Loucy (cell line): ENCODE measurements around the gene ELMO1.

Experiments used
- H2AFZ ChIP-seq: fragments of 200-600 bp; sonication (generic); 2 replicates; pipeline ENCODE4 v1.6.0; 2016; ENCODE audit warnings: antibody characterized with exemption, mild to moderate bottlenecking, low read length, moderate library complexity
- H3F3A ChIP-seq: fragments of 200-600 bp; 2 replicates; pipeline ENCODE4 v1.6.0; 2016; ENCODE audit warnings: antibody characterized with exemption, low read depth, mild to moderate bottlenecking
- H3K27me3 ChIP-seq: fragments of 200-600 bp; sonication (generic); 2 replicates; pipeline ENCODE4 v1.6.1; 2014; ENCODE audit warnings: low read length, mild to moderate bottlenecking; ENCODE audit not compliant: insufficient read depth, poor library complexity, severe bottlenecking
- H3K36me3 ChIP-seq: fragments of 200-600 bp; sonication (generic); 2 replicates; pipeline ENCODE4 v1.6.1; 2016; ENCODE audit warnings: low read length; ENCODE audit not compliant: insufficient read depth
- H3K4me1 ChIP-seq: fragments of 200-600 bp; sonication (generic); 2 replicates; pipeline ENCODE4 v1.5.1; 2014; ENCODE audit warnings: low read length, mild to moderate bottlenecking; ENCODE audit not compliant: insufficient read depth, poor library complexity, severe bottlenecking
- H3K4me2 ChIP-seq: fragments of 200-600 bp; sonication (generic); 2 replicates; pipeline ENCODE4 v1.6.0; 2014; ENCODE audit warnings: antibody characterized with exemption, low read length, low read depth, mild to moderate bottlenecking; ENCODE audit not compliant: poor library complexity, severe bottlenecking
- H3K4me3 ChIP-seq: fragments of 200-600 bp; sonication (generic); 2 replicates; pipeline ENCODE4 v1.5.1; 2014; ENCODE audit warnings: low read length, mild to moderate bottlenecking, mixed read lengths; ENCODE audit not compliant: poor library complexity, severe bottlenecking
- H3K79me2 ChIP-seq: fragments of 200-600 bp; sonication (generic); 2 replicates; pipeline ENCODE4 v1.6.1; 2014; ENCODE audit warnings: low read length; ENCODE audit not compliant: insufficient read depth
- H3K9ac ChIP-seq: fragments of 200-600 bp; sonication (generic); 2 replicates; pipeline ENCODE4 v1.6.0; 2014; ENCODE audit warnings: mild to moderate bottlenecking, low read depth, low read length, moderate library complexity; ENCODE audit not compliant: poor library complexity, severe bottlenecking
- H3K9me2 ChIP-seq: fragments of 200-600 bp; sonication (generic); replicated peaks from 2 replicates; pipeline ENCODE4 v1.6.1; 2016; ENCODE audit warnings: low read depth, low read length, mixed read lengths
- H3K9me3 ChIP-seq: fragments of 200-600 bp; sonication (generic); 2 replicates; pipeline ENCODE4 v1.6.1; 2014; ENCODE audit warnings: mild to moderate bottlenecking, antibody characterized with exemption, low read length, low read depth; ENCODE audit not compliant: insufficient read depth
- H4K20me1 ChIP-seq: fragments of 200-600 bp; sonication (generic); 2 replicates; pipeline ENCODE4 v1.6.0; 2014; ENCODE audit warnings: antibody characterized with exemption, low read length, mild to moderate bottlenecking; ENCODE audit not compliant: insufficient read depth, poor library complexity, severe bottlenecking
- CTCF ChIP-seq: fragments of 200-600 bp; sonication (generic); conservative IDR thresholded peaks from 2 replicates; pipeline ENCODE4 v1.5.1; 2014; ENCODE audit warnings: mild to moderate bottlenecking, antibody characterized with exemption, low read length
- EZH2phosphoT487 ChIP-seq: fragments of 200-600 bp; IDR thresholded peaks from 2 replicates; pipeline ENCODE4 v1.6.1; 2018; ENCODE audit warnings: antibody characterized with exemption, mild to moderate bottlenecking, moderate library complexity, borderline replicate concordance

Gene ELMO1

GRCh38 chr7:36985866-36986400 is 462.7 kb downstream of the ELMO1 start:
- Histone ChIP-seq H3K9me3 (no peaks in the 10 kb centered on the region), H3K79me2 (peaks cover 5% of the 10 kb centered on the region; the same call in 1 of the 2 replicates), H3K27me3 (no peaks in the 10 kb centered on the region), H3F3A (no peaks in the 10 kb centered on the region), H2AFZ (no peak overlapping the region), H3K4me1 (peaks cover 12% of the 10 kb centered on the region), H3K9me2 (no peaks in the 10 kb centered on the region), H4K20me1 (peaks cover 7% of the 10 kb centered on the region), H3K9ac (no peak overlapping the region), H3K36me3 (no peaks in the 10 kb centered on the region), H3K4me2 (no peak overlapping the region), H3K4me3 (no peak overlapping the region)
- no peak for TF ChIP-seq EZH2phosphoT487
- no peak for TF ChIP-seq CTCF

GRCh38 chr7:36985316-36985715 is 463.3 kb downstream of the ELMO1 start:
- peaks cover 5% of the 10 kb centered on the region; the same call in 1 of the 2 replicates for H3K79me2 ChIP-seq
- H4K20me1 ChIP-seq, result peaks cover 7% of the 10 kb centered on the region
- no peak overlapping the region for H2AFZ ChIP-seq
- no peaks in the 10 kb centered on the region for H3K9me3 ChIP-seq
- H3K36me3 ChIP-seq, result no peaks in the 10 kb centered on the region
- H3K9me2 ChIP-seq, result no peaks in the 10 kb centered on the region
- no peaks in the 10 kb centered on the region for H3F3A ChIP-seq
- H3K4me1 ChIP-seq, result peaks cover 12% of the 10 kb centered on the region
- H3K27me3 ChIP-seq, result no peaks in the 10 kb centered on the region
- no peak overlapping the region for H3K4me2 ChIP-seq
- no peak overlapping the region for H3K4me3 ChIP-seq
- no peak overlapping the region for H3K9ac ChIP-seq
- TF ChIP-seq CTCF (no peak), EZH2phosphoT487 (no peak)

GRCh38 chr7:36984710-36985312 is 463.9 kb downstream of the ELMO1 start:
- Histone ChIP-seq H3F3A (no peaks in the 10 kb centered on the region), H3K4me3 (no peak overlapping the region), H3K4me2 (peak overlapping the region; percentile 24), H3K36me3 (peaks cover 2% of the 10 kb centered on the region; the same call in 1 of the 2 replicates), H3K9ac (no peak overlapping the region), H3K9me3 (no peaks in the 10 kb centered on the region), H3K79me2 (peaks cover 5% of the 10 kb centered on the region; the same call in 1 of the 2 replicates), H3K9me2 (no peaks in the 10 kb centered on the region), H3K27me3 (no peaks in the 10 kb centered on the region), H4K20me1 (peaks cover 7% of the 10 kb centered on the region), H3K4me1 (peaks cover 12% of the 10 kb centered on the region), H2AFZ (no peak overlapping the region)
- TF ChIP-seq EZH2phosphoT487 (no peak), CTCF (no peak)
